IMR-90 (cell line): Measurements from ENCODE around the gene LOXL4.

Experiments
- BHLHE40 ChIP-seq: fragments of 150-350 bp; IDR thresholded peaks from 2 replicates; pipeline ENCODE4 v1.6.1; 2016; ENCODE audit warnings: mild to moderate bottlenecking, low read depth, low read length
- CEBPB ChIP-seq: IDR thresholded peaks from 2 replicates; pipeline ENCODE4 v1.6.1; 2012; ENCODE audit warnings: low read depth, low read length, improper control_type of control experiment
- CTCF ChIP-seq: conservative IDR thresholded peaks from 2 replicates; pipeline ENCODE4 v1.5.1; 2012; ENCODE audit warnings: mild to moderate bottlenecking, low read depth, low read length, improper control_type of control experiment
- MAFK ChIP-seq: IDR thresholded peaks from 2 replicates; pipeline ENCODE4 v1.6.1; 2012; ENCODE audit warnings: low read depth, low read length, improper control_type of control experiment
- MAZ ChIP-seq: IDR thresholded peaks from 2 replicates; pipeline ENCODE4 v1.6.1; 2012; ENCODE audit warnings: low read depth, mild to moderate bottlenecking, low read length, improper control_type of control experiment, moderate library complexity, borderline replicate concordance
- POLR2A ChIP-seq: IDR thresholded peaks from 2 replicates; pipeline ENCODE4 v1.6.1; 2012; ENCODE audit warnings: mild to moderate bottlenecking, low read depth, low read length
- RAD21 ChIP-seq: IDR thresholded peaks from 2 replicates; pipeline ENCODE4 v1.6.1; 2012; ENCODE audit warnings: low read length, improper control_type of control experiment
- RCOR1 ChIP-seq: IDR thresholded peaks from 2 replicates; pipeline ENCODE4 v1.6.1; 2012; ENCODE audit warnings: mild to moderate bottlenecking, low read length, improper control_type of control experiment; ENCODE audit not compliant: insufficient replicate concordance
- RFX5 ChIP-seq: IDR thresholded peaks from 2 replicates; pipeline ENCODE4 v1.8.0; 2012; ENCODE audit warnings: low read depth, mild to moderate bottlenecking, low read length, moderate library complexity
- SMC3 ChIP-seq: fragments of 150-350 bp; IDR thresholded peaks from 2 replicates; pipeline ENCODE4 v1.6.1; 2016; ENCODE audit warnings: low read depth, mild to moderate bottlenecking, antibody characterized with exemption, low read length, moderate library complexity
- USF2 ChIP-seq: fragments of 150-350 bp; IDR thresholded peaks from 2 replicates; pipeline ENCODE4 v1.6.1; 2017; ENCODE audit warnings: mild to moderate bottlenecking, antibody characterized with exemption, low read length, low read depth

- TF ChIP-seq CTCF (no peak), MAFK (no peak), RAD21 (no peak), POLR2A (no peak), SMC3 (no peak), BHLHE40 (no peak), RCOR1 (no peak), RFX5 (no peak), USF2 (no peak), MAZ (no peak), CEBPB (no peak)
Measured at GRCh38 chr10:98307916-98308541, 40.0 kb upstream of the LOXL4 start.
